T-helper 2 cell treated with Interferon-gamma antibody and Interleukin-4, amounts not matched to agents 100 ng/mL and 5 ng/mL, for 36 hours (primary cell): Measurements from ENCODE around the gene SPC24. TPM values are rescaled to one million over a fixed set of nuclear protein-coding genes. Genes with fewer than 3 reads are reported as not detected.
"Not testable (repeated sequence)": the region's sequence is repeated elsewhere in the genome, so short reads cannot be mapped to it uniquely, and the experiment has no call there.

ENCODE experiments used
- intact Hi-C: fragments of 100-400 bp; cut with micrococcal nuclease; formaldehyde crosslinking; loops from one replicate; pipeline ENCODE4 v1.15.1; 2023
- total RNA-seq: library from RNA; stranded (reverse); gene quantifications from 2 replicates; pipeline ENCODE4 v1.2.3, GENCODE V29; 2022

The SPC24 gene
- total RNA-seq, 1 donor from 2014 or later, result 71.4 TPM

DNA sequence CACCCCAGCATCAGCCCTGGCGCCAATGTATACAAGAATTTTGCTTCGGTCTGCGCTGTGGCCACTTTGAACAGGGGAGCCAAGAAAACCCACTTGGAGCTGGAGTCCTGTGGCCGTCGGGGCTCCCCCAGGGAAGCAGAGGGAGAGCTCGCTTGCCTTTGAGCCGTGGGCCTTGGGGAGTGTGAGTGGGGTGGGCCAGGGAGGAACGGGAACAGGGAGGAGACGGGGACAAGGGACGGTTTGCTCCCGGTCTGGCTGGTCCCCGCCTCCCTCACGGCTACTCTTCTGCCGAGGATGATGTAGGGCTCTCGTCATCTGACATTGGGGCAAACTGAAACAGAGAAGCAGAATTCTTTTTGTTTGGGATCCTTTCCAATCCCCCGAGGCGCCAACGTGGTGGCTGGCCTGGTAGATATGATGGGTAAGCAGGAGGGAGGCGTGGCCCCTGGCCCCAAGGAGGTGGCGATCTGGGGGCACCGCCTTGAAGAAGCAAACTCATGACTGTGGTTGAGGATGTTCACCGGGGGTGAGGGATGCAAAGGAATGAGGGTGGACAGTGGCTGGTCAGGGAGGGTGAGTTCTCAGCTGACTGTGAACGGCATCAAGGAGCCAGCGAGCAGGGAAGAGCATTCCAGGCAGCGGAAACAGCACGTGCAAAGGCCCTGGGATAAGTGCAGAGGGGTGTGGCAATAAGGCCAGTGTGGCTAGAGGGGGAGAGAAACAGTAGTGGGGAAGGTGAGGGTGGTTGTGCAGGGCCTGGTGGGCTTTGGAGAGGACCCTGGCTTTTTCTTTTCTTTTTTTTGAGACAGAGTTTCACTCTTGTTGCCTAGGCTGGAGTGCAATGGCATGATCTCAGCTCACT lies 10.9 kb upstream of the SPC24 start:
- intact Hi-C loops, result no loop called here

DNA sequence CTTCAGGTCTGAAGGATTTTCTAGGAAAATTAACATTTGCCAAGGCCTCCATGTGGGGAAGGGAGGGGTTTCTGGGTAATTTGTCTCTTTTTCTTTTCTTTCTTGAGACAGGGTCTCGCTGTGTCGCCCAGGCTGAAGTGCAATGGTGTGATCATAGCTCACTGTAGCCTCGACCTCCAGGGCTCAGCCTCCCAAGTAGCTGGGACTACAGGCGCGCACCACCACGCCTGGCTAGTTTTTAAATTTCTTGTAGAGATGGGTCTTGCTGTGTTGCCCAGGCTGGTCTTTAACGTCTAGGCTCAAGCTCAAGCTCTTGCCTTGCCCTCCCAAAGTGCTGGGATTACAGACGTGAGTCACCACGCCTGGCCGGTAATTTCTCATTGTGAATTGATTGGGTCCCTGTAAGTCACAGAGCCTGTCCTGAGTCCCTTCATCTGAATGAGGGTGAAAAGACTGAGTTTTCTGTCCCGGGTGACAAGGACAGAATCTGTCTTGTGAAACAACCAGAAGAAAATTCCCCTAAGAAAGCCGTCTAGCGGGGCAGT lies 10.0 kb upstream of the SPC24 start:
- intact Hi-C loops, result no loop called here

DNA sequence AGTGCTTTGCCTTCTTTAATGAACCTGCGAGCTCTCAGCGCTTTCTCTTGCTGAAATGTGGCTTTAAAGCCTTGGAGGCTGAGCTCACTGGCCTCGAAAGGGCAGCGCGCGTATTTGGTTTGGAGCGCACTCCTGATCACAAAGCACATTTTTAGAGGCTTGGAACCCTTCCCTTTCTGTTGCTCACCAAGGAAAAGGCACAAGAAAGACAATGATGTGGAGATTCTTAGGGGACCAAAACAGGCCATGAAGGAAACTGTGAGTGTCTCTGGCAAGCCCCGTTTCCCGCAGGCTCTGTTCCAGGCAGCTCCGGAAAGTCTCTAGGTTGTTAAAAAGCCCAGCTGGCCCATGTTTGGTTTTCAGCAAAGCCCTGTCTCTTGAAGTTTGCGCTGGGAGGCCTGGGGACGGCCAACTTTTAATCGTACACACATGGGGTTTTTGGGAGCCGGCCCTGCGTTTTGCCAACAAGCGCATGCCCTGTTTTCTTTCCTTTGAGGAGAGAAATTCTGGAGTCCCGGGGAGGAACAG lies 9.4 kb upstream of the SPC24 start:
- intact Hi-C loops, result no loop called here

DNA sequence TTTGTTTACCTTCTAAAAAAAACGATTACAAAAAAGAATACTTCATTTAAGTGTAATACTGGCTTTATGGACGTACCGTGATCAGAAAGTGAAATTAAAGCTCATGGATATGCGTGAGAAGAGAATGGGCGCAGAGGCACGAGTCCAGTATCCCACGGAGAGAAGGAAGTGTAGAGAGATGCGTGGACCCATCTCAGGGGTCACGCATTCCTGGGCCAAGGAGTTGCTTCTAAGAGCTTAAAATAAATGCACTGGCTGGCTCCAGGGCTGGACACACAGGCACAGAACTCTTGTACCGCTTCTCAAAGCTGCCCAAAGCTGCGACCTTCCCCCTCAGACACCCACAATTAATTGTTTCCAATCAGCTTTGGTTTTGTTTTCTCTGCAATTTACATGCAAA lies 8.7 kb upstream of the SPC24 start:
- intact Hi-C loops, result no loop called here

DNA sequence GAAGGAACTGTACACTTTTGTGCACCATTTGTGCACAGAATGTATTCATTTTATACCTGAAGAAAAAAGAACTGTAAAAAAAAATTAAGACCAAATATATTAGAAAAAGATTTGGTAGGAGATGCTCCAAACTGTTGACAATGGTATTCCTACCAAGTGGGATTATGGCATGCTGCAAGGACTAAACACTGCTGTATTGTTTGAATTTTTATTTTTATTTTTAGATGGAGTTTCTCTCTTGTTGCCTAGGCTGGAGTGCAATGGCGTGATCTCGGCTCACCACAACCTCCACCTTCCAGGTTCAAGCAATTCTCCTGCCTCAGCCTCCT lies 4.8 kb upstream of the SPC24 start:
- intact Hi-C loops, result not testable (repeated sequence)

DNA sequence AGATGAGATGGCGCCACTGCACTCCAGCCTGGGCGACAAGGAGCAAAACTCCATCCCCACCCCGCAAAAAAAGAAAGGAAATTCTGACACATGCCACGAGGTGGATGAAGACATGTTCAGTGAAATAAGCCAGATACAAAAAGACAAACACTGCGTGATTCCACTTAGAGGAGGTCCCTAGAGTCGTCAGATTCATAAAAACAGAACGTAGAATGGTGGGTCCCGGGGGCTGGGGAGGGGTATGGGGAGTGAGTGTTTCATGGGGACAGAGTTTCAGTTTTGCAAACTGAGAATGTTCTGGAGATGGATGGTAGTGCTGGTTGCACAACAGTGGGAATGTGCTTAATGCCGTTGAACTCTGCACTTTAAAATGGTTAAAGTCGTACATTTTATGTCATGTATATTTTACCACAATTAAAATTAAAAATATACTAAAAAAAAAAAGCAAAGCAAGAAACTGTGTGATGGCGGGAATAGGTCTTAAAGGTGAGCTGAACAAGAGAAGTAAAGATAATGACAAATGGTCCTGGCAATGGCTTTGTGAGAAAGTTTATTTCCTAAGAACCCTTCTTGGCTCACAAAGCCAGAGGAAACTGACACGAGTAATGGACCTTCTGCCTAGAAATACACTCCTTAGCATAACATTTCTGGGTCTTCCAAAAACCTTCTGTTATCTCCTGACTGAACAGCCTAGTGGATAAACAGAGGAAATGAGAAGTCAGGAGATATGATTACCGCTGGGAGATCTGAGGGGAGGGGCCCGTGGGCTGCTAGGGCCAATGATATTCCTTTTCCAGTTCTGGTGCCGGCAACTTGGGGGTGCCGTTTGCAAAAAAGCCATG lies 4.2 kb upstream of the SPC24 start:
- intact Hi-C loops, result no loop called here

DNA sequence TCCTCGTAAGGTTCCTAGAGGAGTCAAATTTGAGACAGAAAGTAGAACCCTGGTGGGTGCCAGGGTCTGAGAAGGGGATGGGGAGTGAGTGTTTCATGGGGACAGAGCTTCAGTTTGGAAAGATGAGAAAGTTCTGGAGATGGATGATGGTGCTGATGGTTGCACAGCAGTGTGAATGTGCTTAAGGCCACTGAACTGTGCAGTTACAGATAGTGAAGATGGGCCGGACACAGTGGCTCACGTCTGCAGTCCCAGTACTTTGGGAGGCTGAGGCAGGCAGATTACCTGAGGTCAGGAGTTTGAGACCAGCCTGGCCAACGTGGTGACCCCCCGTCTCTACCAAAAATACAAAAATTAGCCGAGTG lies 917 bp downstream of the SPC24 start:
- intact Hi-C loops, result loop anchor here (1.0 kb wide), 1 partner anchor 43 kb away; the partner anchor contains the start of gene KANK2

DNA sequence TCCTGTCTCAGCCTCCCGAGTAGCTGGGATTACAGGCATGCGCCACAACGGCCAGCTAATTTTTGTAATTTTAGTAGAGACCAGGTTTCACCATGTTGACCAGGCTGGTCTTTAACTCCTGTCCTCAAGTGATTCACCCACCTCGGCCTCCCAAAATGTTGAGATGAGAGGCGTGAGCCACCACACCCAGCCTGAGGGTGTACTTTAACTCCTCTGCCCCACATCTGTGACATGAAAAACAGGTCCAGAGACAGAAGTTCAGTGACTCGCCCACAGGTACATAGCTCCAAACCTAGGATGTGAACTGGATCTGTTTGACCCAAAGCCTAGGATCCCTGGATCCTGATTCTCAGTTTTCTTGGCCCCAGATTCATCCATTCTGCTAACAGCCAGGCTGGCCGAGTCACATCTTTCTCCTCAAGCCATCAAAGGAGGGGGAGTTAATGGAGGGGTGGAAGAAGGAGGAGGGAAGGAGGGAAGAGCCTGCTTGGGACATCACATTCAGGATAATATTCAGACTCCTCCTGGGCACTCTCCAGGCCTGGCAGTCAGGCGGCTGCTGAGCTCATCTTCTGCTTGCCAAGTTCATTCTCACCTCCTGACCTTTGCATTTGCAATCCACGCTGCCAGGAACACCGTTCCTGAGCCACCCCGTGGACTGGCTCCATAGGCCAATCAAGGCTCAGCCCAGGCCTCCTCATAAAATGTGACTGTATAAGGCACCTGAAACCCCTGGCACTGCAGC lies 3.1 kb downstream of the SPC24 start:
- intact Hi-C loops, result no loop called here

DNA sequence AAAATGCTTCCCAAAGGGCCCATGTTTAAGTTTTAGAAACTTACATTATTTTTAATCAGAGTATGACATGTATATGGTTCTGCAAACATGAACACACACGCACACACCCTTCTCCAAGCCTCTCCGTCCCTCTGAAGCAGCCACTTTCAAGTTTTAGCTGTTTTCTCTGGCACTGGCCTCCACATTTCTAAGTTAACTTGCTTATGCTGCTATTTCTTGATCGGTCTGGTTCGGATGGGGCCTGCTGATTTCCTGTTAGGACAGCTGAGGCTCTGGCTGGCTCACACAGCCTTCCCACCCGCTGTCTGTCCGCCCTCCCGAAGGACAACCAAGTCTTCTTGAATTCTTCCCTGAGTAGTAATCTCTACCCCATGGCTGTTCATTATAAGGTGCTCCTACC lies 4.4 kb downstream of the SPC24 start:
- intact Hi-C loops, result no loop called here

DNA sequence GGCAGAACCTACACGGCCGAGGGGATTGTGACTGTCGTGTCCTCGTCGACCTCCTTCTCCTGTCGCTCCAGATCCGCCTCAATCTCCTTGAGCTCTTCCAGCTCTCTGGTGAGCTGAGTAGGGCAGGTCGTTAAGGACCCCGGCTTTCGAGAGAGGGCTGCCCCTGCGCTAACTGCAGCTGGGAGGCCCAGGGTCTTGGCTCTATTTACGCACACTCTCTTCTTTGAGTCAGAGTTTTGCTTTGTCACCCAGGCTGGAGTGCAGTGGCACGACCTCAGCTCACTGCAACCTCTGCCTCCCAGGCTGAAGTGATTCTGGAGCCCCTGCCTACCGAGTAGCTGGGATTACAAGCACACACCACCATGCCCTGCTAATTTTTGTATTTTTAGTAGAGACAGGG lies 7.6 kb downstream of the SPC24 start:
- intact Hi-C loops, result no loop called here

DNA sequence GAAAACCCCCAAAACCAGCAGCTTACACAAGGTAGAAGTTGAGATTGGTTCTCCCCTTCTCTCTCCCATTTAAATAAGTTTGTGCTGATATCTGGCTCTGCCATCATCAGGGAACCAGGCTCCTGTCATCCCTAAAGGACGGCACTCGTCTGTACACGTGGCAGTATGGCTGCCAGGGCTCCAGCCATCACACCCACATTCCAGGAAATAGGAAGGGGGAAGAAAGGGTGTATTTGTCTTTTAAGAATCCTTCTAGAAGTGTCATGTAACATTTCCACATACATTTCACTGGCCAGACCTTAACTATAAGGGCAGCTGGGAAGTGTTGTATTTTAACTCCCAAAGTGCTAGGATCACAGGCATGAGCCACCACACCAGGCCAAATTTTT lies 10.1 kb downstream of the SPC24 start:
- intact Hi-C loops, result no loop called here

DNA sequence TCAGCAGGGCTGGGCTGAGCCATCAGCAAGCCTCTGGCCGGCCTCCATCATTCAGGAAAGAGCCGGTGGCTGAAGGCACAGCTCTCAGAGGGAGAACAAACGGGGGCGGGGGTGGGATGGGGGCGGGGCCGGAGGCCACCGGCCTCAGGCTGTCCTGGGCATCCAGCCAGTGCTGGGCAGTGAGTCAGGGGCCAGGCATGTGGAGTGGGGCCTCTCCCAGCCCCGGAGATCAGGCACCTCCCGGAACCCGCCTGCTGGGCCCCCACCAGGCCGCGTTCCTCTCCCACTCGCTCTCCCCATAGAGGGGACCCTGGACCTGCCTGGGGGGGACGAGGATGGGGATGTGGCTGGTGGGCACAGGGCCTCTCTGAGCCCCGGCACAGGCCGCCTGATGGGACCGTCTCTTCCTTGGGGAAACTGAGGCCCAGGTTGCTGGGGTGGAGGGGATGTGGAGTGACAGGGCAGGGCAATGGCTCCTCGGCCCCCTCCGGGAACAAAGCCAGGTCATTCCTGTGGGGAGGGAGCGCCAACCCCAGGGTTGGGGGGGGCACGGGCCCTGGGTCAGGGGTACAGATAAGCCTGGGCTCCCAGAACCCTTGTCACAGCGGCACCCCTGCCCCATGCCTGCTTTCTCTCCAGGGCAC lies 12.9 kb downstream of the SPC24 start:
- intact Hi-C loops, result no loop called here

DNA sequence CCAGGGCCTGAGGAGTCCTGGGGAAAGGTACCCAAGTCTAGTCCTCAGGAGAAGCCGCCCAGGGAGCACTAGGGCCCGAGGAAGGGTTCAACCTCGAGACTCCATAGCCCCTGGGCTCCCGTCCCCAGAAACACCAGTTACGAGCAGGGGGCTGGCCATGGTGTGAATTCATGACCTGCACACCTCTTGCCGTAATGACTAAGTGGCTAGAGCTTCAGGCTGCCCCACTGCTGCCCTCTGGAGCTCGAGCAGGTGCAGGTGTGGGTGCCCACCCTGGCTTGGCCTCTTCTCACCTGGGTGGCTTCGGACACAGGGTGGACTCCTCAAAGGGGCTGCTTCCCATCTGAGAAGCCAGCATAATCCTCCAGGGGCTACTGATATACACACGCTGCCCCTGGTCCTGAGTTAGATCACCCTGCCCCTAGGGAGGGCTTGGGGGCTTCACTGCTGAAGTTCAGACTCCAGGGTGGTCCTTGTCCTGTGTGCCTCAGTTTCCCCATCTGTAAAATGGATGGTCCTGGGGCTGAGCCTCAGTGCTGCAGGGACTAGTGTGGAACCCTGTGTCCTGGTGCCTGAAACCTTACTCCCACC lies 13.6 kb downstream of the SPC24 start:
- intact Hi-C loops, result no loop called here

DNA sequence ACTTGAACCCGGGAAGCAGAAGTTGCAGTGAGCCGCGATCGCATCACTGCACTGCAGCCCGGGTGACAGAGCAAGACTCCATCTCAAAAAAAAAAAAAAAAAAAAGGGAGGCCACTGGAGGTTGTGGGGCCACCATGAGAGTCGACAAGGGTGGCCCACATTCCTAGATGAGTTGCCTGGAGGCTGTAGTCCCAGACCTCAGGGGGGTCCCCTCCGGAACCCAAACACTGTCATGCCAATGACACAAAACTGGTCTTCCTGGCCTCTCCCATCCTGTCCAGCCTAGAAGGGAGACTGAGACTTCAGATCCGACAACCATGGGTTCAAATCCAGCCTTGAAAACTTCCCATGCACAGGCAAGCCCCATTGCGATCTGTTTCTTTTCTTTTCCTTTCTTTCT lies 14.7 kb downstream of the SPC24 start:
- intact Hi-C loops, result no loop called here

DNA sequence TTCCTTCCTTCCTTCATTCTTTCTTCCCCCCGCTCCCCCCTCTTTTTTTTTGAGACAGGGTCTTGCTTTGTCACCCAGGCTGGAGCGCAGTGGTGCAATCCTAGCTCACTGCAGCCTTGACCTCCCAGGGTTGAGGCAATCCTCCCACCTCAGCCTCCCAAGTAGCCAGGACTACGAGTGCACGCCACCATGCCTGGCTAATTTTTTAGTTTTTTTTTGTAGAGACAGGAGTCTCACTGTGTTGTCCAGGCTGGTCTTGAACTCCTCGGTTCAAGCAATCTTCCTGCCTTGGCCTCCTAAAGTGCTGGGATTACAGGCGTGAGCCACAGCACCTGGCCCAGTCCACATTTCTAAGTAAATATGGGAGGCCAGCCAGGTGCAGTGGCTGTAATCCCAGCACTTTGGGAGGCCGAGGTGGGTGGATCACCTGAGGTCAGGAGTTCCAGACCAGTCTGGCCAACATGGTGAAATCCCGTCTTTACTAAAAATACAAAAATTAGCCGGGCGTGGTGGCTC lies 15.5 kb downstream of the SPC24 start:
- intact Hi-C loops, result not testable (repeated sequence)

DNA sequence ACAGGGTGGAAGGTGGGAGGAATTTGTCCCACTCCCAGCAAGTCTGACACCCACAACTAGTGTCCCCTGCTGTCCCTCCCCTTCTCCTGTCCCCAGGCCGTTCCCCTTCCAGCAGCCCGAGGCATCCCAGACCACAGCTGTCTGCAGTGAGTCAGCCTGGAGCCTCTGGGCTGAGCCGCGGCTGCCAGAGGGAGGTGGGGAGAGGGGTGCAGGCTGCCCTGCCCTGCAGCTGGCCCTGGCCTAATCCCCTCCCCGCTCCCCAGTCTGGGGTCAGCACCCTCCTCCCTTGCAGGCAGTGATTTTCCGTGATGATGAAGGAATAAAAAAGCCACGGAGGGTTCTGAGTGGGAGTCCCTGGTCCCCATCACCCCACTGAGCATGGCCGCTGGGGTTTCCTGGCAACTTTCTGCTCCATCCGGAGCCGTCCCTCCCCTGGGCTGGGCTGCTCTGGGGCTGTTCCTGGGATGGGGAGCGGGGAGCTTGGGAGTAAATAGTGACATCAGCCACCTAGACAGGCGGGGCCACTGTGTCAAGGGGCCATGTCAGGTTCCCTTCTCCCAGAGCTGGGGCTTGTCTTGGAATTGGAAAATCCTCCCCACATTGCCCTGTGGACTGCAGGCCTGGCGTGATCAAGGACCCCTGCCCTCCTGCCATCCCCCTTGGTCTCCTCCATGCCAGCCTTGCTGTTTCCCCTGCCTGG lies 16.8 kb downstream of the SPC24 start:
- intact Hi-C loops, result no loop called here

DNA sequence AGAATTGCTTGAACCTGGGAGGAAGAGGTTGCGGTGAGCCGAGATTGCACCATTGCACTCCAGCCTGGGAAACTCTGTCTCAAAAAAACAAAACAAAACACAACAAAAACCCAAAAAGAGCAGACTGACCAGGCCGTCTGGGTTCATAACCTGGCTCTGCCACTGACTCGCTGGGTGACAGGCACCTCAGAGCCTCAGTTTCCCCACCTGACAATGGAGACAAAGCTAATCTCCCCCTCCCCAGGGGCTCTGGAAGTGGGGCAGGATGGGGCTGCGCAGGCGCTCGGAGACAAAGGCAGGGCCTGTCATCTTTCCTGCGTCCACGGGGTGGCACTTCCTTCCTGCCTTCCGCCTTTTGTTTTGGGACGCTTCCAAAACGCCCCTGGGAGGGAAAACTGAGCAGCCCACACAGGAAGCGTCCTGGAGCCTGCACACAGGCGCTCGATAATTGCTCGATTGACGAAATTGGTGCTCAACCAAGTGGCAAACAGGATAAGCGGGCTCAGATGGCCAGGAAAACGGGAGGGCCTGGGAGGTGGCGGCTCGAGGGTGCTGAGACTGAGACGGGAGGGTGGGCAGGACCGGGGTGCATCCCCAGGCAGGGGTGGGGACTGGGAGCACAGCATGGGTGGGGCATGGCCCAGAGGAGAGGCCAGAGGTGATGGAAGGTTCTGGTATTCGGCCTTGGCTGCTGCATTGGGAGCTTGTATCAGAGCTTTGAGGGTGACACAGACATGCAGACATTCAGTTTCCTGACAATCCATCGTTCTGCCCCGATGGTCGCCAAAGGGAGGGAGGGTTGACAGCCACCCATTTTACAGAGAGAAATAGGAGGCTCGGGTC lies 17.8 kb downstream of the SPC24 start:
- intact Hi-C loops, result no loop called here

DNA sequence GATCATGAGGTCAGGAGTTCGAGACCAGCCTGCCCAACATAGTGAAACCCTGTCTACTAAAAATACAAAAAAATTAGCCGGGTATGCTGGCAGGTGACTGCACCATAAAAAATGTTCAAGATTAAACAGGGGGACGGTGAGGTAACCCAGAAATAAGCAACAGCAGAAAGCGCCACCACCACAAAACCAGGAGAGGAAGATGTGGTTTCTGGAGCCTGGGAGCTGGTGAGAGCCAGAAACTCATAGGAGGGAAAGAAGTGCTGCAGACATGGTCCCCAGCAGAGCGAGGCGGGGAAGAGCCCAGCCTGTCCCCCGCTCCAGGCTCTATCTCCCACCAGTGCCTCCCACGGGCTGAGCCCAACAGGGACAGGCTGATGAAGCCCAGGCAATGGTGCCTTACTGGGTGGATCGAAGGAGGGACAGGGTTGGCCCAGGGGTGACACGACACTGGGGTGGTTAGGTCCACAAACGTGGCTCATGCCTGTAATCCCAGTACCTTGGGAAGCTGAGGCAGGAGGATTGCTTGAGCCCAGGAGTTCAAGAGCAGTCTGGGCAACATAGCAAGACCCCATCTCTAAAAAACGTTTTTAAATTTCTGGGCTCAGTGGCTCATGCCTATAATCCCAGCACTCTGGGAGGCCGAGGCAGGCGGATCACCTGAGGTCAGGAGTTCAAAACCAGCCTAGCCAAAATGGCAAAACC lies 19.0 kb downstream of the SPC24 start:
- intact Hi-C loops, result no loop called here
